ENCODE measurements around the gene FAM174C. TPM values are rescaled to one million over a fixed set of nuclear protein-coding genes. Genes with fewer than 3 reads are reported as not detected.

FAM174C gene
- total RNA-seq, 1 donor from 2014 or later, result 30.0 TPM

DNA sequence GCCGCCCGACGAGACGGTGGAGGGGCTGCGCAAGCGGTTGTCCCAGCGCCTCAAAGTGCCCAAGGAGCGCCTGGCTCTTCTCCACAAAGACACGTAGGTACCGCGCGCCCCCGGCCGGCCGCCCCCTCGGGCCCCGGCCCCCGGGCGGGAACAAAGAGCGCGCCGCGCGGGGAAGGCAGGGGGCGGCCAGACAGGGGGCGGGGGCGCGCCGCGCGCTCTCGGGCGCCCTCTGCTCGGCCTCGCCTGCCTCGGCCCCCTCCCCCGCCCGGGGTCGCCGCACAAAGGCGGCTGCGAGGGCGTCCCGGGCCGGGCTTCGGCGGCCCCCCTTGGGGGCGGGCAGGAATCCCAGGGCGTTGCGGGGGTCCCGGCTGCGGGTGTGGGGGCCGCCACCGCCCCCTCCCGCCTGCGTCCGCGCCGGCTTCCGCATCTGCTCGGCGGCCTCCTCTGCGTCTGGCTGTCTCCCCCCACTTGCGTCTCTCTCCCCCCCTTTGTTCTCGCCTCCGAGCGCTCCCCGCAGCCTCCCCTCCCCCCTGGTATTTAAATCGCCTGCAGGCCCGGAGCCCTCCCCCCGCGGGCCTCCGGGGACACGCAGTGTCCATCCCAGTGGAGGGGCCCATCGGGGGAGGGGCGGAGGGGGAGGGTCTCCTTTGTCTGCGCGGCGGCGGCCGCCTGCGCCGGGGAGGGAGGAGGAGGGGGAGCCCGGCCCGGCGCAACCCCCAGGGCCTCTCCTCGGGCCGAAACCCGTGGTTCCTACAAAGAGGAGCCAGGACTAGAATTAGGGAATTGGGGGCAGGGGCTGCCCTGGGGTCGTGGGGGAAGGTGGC lies 24.7 kb upstream of the FAM174C start:
- Mint-ChIP-seq H3K27ac (peak overlapping the region; percentile 81), H3K4me1 (ENCODE audit: low read depth) (peaks cover 7% of the 10 kb centered on the region), H3K27me3 (no peaks in the 10 kb centered on the region), H3K9me3 (ENCODE audit: low read depth) (no peaks in the 10 kb centered on the region), H3K4me3 (ENCODE audit: low read depth) (peak overlapping the region; percentile 88), H3K36me3 (ENCODE audit: insufficient read depth) (peaks cover 13% of the 10 kb centered on the region)
- peak; percentile 67 for DNase-seq (ENCODE audit: low spot score, unreplicated experiment)
- TF ChIP-seq, protein P1, sequence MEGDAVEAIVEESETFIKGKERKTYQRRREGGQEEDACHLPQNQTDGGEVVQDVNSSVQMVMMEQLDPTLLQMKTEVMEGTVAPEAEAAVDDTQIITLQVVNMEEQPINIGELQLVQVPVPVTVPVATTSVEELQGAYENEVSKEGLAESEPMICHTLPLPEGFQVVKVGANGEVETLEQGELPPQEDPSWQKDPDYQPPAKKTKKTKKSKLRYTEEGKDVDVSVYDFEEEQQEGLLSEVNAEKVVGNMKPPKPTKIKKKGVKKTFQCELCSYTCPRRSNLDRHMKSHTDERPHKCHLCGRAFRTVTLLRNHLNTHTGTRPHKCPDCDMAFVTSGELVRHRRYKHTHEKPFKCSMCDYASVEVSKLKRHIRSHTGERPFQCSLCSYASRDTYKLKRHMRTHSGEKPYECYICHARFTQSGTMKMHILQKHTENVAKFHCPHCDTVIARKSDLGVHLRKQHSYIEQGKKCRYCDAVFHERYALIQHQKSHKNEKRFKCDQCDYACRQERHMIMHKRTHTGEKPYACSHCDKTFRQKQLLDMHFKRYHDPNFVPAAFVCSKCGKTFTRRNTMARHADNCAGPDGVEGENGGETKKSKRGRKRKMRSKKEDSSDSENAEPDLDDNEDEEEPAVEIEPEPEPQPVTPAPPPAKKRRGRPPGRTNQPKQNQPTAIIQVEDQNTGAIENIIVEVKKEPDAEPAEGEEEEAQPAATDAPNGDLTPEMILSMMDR (IDR thresholded peaks at IDR 0.05; ENCODE audit: unreplicated experiment), result no peak

DNA sequence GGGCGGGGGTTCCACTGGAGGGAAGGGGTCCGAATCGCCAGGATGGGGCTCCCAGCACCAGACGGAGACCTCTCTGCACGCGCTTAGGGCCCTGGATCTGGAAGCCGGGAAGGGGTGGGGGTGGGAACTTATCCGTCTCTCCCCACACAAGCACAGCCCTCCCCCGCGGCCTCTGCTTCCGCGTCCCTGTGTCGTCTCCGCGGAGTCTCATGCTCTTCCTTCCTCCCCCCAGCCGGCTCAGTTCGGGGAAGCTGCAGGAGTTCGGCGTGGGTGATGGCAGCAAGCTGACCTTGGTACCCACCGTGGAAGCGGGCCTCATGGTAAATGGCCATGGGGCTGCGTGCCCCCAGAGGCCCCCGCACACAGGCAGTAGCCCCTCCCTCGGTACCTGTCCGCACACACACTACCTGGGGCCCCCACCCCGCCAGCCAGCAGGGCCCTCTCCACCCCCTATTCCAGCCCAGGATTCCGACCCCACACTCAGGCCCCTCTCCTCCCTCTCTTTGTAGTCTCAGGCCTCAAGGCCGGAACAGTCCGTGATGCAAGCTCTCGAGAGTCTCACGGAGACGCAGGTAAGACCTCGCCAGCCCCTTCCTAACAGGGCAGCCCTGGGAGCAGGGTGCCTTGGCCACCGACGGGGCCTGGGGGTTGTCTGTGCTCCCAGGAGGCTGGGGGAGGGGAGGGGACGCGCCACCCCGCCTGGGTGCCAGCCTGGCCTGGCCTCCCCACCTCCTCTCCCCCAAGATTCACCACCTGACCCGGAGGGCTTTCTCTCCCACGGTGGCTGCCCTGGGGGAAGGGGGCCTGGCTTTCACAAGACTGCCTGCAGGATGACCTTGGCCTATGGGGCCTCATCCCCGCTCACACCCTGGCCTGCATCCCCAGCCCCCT lies 23.8 kb upstream of the FAM174C start:
- no peak for DNase-seq (ENCODE audit: low spot score, unreplicated experiment)
- Mint-ChIP-seq H3K4me1 (ENCODE audit: low read depth) (peaks cover 7% of the 10 kb centered on the region), H3K27ac (peak overlapping the region; percentile 81), H3K4me3 (ENCODE audit: low read depth) (peak overlapping the region; percentile 88), H3K36me3 (ENCODE audit: insufficient read depth) (peaks cover 13% of the 10 kb centered on the region), H3K9me3 (ENCODE audit: low read depth) (no peaks in the 10 kb centered on the region), H3K27me3 (no peaks in the 10 kb centered on the region)
- TF ChIP-seq, protein P1 (IDR thresholded peaks at IDR 0.05; ENCODE audit: unreplicated experiment), result no peak

- Mint-ChIP-seq H3K4me1 (ENCODE audit: low read depth) (peaks cover 8% of the 10 kb centered on the region), H3K4me3 (ENCODE audit: low read depth) (peak overlapping the region; percentile 88), H3K36me3 (ENCODE audit: insufficient read depth) (peaks cover 14% of the 10 kb centered on the region), H3K27ac (peak overlapping the region; percentile 74), H3K9me3 (ENCODE audit: low read depth) (no peaks in the 10 kb centered on the region), H3K27me3 (no peaks in the 10 kb centered on the region)
- TF ChIP-seq, protein P1 (IDR thresholded peaks at IDR 0.05; ENCODE audit: unreplicated experiment), result no peak
- no peak for DNase-seq (ENCODE audit: low spot score, unreplicated experiment)
Measured at GRCh38 chr19:1252221-1252820, 23.0 kb upstream of the FAM174C start.

DNA sequence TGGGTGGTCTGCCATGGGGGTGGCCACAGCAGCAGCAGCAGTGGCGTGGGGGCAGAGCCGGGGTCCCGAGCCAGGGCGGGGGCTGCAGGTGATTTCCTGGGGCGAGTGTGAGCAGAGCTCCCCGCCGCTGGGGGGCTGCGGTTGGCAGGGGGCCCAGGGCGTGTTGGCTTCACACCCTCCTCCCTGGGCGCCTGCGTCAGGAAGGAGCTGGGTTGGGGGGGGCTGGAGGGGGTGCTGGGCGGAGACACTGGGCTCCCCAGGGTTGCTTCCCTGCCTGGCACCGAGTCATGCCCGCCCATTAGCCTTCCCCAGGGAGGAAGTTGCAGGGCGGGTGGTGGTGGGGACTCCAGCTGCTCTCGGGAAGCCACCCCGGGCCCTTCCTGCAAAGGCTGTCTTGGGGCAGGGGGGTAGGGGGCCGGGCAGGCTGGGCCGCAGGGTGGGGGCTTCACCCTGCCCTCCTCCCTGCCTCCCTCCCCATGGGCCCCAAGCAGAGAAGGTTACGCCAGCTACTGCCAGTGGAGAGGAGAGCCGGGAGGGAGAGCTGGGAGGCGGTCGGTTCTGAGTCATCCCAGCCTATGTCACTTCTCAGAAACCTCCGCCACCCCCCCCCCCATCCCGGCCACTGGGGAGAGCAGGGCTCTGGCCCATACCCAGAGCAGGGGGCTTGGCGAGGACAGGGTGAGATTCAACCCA lies 22.4 kb upstream of the FAM174C start:
- peaks cover 18% of the 10 kb centered on the region for H3K36me3 Mint-ChIP-seq (ENCODE audit: insufficient read depth)
- H3K4me1 Mint-ChIP-seq (ENCODE audit: low read depth), result peaks cover 13% of the 10 kb centered on the region
- TF ChIP-seq, protein P1 (IDR thresholded peaks at IDR 0.05; ENCODE audit: unreplicated experiment), result no peak
- no peak for DNase-seq (ENCODE audit: low spot score, unreplicated experiment)
- H3K27ac Mint-ChIP-seq, result peak overlapping the region; percentile 84
- no peaks in the 10 kb centered on the region for H3K9me3 Mint-ChIP-seq (ENCODE audit: low read depth)
- H3K27me3 Mint-ChIP-seq, result no peaks in the 10 kb centered on the region
- H3K4me3 Mint-ChIP-seq (ENCODE audit: low read depth), result peak overlapping the region; percentile 54

All from progenitor cell of endocrine pancreas (in vitro differentiated cells).